ENCODE results near the gene NXNL1. TPM values are rescaled to one million over a fixed set of nuclear protein-coding genes. Genes with fewer than 3 reads are reported as not detected.
"Not testable (repeated sequence)": the region's sequence is repeated elsewhere in the genome, so short reads cannot be mapped to it uniquely, and the experiment has no call there.

NXNL1 gene
- total RNA-seq, 2 experiments from 2014 or later: not detected

DNA sequence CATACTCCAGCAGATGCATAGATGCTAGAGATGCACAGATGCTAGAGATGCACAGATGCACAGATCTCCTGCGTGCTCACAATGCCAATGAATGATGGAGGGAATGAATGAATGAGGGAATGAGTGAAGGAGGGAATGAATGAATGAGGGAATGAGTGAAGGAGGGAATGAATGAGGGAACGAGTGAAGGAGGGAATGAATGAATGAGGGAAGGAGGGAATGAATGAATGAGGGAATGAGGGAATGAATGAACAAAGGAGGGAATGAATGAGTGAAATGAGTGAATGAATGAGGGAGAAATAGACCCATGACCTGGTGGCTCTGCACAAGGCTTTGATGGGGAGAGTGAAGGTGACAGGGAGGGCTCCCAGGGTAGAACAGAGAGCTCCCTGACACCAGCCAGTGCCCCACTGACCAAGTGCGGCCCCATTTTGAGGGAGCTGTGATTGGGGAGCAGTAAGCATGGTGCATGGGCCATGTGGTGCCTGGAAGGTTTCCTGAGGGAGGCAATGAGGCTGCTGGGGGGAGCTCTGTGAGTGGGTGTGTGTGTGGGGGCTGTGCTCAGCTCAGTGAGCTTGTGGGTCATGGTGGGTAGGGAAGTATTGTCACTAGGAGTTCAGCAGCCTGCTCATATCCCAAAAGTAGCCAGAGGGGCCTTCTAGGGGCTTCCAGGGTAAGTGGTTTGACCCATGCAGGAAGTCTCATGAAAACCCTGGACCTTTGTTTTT, 22.3 kb upstream of the NXNL1 start:
- Mint-ChIP-seq H3K4me1 (ENCODE audit: low read depth) (peaks cover 4% of the 10 kb centered on the region), H3K9me3 (no peaks in the 10 kb centered on the region), H3K36me3 (ENCODE audit: low read depth) (no peaks in the 10 kb centered on the region), H3K27ac (no peak overlapping the region), H3K4me3 (no peak overlapping the region), H3K27me3 (ENCODE audit: low read depth) (no peaks in the 10 kb centered on the region)
- intact Hi-C loops (cut with micrococcal nuclease): no loop called here
- no peak for DNase-seq
- CTCF ChIA-PET: no interaction called here

DNA sequence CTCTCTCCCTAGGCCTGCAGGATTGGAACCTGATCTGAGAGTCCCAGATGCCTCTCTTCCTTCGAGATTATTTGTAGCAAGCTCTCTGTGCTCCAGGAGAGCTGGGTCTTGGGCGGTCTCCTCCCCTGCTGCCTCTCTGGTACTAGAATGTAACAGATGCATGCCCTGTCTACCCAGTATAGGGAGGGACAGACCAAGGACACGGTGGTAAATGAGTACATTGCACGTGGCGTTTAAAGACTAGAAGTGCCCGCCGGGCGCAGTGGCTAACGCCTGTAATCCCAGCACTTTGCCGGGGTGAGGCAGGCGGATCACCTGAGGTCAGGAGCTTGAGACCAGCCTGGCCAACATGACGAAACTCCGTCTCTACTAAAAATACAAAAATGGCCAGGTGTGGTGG, 21.3 kb upstream of the NXNL1 start:
- intact Hi-C loops (cut with micrococcal nuclease): no loop called here
- H3K27me3 Mint-ChIP-seq (ENCODE audit: low read depth): no peaks in the 10 kb centered on the region
- no peaks in the 10 kb centered on the region for H3K9me3 Mint-ChIP-seq
- H3K27ac Mint-ChIP-seq: no peak overlapping the region
- H3K4me1 Mint-ChIP-seq (ENCODE audit: low read depth): no peaks in the 10 kb centered on the region
- CTCF ChIA-PET: no interaction called here
- H3K36me3 Mint-ChIP-seq (ENCODE audit: low read depth): no peaks in the 10 kb centered on the region
- H3K4me3 Mint-ChIP-seq: no peak overlapping the region
- DNase-seq: no peak

DNA sequence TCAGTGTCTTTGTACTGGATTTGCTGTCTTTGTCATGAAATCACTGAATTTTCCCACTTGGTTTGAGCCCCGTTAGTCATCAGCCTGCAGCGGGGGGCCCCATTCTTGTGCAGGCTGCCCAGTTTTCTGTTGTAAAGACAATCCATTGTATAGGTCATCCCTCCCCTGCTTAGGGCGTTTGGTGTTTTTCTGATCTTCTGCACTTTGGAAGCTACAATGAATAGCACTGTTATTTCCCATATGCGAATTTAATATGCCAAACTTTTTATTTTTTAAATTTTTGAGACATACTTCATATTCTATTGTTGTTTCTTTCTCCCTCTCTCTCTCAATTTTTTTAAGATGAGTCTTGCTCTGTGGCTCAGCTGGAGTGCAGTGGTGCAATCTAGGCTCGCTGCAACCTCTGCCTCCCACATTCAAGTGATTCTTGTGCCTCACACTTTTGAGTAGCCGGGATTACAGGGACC, 18.6 kb upstream of the NXNL1 start:
- CTCF ChIA-PET: interaction anchor here (0.6 to 3.1 kb wide), 3 partner anchors 15 to 509 kb away, joined by 3 to 13 read pairs (median 5); no protein-coding TSS in a partner anchor
- Mint-ChIP-seq H3K27me3 (ENCODE audit: low read depth) (no peaks in the 10 kb centered on the region), H3K4me1 (ENCODE audit: low read depth) (no peaks in the 10 kb centered on the region), H3K27ac (no peak overlapping the region), H3K9me3 (no peaks in the 10 kb centered on the region), H3K36me3 (ENCODE audit: low read depth) (no peaks in the 10 kb centered on the region), H3K4me3 (no peak overlapping the region)
- DNase-seq: no peak
- intact Hi-C loops (cut with micrococcal nuclease): no loop called here

DNA sequence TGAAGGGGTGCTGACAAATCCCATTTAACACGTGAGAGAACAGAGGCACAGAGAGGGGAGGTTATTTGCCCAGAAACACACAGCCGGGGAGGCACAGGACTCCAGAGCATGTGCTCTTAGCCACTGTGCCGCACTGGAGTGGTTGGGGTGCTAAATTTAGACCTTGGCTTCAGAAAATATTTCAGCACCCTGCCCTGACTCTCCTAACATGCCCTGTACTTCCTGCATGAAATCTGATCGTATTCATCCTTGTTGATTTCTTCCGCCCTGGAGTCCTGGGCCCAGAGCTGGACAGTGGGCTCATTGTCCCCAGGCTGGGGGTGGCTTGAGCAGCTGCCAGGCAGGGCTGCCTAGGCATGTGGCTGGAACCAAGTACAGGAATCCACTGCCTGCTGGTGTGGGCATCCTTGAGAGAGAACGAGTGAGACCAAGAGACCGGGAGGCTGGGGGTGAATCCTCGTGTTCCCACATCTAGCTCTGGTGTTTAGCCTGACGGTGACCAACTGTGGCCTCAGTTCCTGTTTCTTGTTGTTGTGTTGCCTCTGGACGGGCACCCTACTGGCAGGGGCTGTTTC, 14.9 kb upstream of the NXNL1 start:
- CTCF ChIA-PET: interaction anchor here (1.1 kb wide), 1 partner anchor 147 kb away, joined by 3 read pairs; no protein-coding TSS in a partner anchor
- no peaks in the 10 kb centered on the region for H3K36me3 Mint-ChIP-seq (ENCODE audit: low read depth)
- no peaks in the 10 kb centered on the region for H3K27me3 Mint-ChIP-seq (ENCODE audit: low read depth)
- H3K27ac Mint-ChIP-seq: no peak overlapping the region
- H3K4me1 Mint-ChIP-seq (ENCODE audit: low read depth): peaks cover 12% of the 10 kb centered on the region
- no peaks in the 10 kb centered on the region for H3K9me3 Mint-ChIP-seq
- intact Hi-C loops (cut with micrococcal nuclease): no loop called here
- DNase-seq: no peak
- H3K4me3 Mint-ChIP-seq: no peak overlapping the region

DNA sequence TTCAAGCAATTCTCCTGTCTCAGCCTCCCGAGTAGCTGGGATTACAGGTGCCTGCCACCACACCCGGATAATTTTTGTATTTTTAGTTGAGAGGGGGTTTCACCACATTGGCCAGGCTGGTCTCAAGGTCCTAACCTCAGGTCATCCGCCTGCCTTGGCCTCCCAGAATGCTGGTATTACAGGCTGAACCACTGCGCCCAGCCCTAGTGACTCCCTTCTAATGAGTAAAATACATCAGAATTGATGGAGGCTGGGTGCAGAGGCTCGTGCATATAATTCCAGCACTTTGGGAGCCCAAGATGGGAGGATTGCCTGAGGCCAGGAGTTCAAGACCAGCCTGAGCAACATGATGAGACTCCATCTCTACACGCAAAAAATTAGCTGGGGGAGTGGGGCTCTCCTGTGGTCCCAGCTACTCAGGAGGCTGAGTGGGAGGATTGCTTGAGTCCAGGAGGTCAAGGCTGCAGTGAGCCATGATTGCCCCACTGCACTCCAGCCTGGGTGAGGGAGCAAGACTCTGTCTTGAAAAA, 14.3 kb upstream of the NXNL1 start:
- H3K36me3 Mint-ChIP-seq (ENCODE audit: low read depth); intact Hi-C loops (cut with micrococcal nuclease); H3K4me3 Mint-ChIP-seq; DNase-seq; H3K27ac Mint-ChIP-seq; H3K9me3 Mint-ChIP-seq; H3K27me3 Mint-ChIP-seq (ENCODE audit: low read depth): not testable (repeated sequence)
- CTCF ChIA-PET: interaction anchor here (1.1 to 1.3 kb wide), 2 partner anchors 21 to 147 kb away, joined by 3 to 8 read pairs; no protein-coding TSS in a partner anchor
- H3K4me1 Mint-ChIP-seq (ENCODE audit: low read depth): peaks cover 12% of the 10 kb centered on the region

DNA sequence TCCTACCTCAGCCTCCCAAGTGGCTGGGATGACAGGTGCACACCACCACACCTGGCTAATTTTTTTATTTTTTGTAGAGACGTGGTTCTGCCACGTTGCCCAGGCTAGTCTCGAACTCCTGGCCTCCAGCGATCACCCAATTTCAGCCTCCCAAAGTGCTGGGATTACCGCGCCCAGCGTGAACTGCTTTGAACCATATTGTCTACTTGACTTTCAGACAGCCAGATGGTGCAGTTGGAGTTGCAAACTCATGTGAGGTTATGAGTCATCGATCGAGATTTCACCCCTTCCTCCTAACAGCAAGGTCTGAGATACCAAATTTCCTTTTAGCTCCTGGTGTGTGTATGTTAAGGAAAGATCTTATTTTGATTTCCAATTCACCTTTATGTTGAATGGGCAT, 12.3 kb upstream of the NXNL1 start:
- H3K27ac Mint-ChIP-seq: no peak overlapping the region
- DNase-seq: peak; percentile 59
- H3K36me3 Mint-ChIP-seq (ENCODE audit: low read depth): no peaks in the 10 kb centered on the region
- peak overlapping the region; percentile 21 for H3K4me3 Mint-ChIP-seq
- intact Hi-C loops (cut with micrococcal nuclease): loop anchor here (1.0 to 5.0 kb wide), 3 partner anchors 101 to 459 kb away; partner anchors contain the start of genes CCDC124 and RPL18A
- peaks cover 21% of the 10 kb centered on the region for H3K4me1 Mint-ChIP-seq (ENCODE audit: low read depth)
- no peaks in the 10 kb centered on the region for H3K27me3 Mint-ChIP-seq (ENCODE audit: low read depth)
- CTCF ChIA-PET: interaction anchor here (0.8 to 0.9 kb wide), 3 partner anchors 15 to 103 kb away, joined by 3 to 4 read pairs (median 3); no protein-coding TSS in a partner anchor
- no peaks in the 10 kb centered on the region for H3K9me3 Mint-ChIP-seq

DNA sequence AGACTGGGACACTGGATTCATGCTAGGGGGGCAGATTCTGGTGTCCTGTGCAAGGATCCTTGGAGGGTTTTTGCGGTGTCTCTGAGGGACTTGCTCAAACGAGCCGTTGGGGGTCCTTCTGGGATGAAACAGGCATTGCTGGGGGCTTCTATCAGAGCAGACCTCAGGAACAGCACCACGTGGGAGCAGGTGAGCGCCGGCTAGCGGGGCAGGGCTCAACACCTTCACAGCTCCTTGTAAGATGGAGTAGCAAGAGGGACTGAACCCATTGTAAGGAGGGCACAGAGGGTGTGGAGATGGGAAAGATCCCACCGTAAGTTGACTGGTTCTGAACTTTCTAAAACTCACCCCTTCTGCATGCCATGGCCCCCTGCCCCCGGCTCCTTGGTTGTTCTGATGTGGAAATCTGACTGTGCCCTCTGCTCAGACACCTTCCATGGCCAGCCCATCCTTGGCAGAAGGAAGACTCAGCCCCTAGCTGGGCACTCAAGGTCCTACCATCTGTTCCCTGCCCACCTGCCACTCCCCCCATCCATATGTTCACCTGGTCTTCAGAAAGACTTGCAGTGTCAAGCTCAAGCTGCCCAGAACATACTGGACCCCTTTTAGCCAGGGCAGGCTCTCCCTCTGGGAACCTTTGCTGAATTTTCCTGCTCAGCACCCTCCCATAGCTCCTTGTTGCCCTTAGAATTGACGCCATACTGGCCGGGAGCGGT, 10.8 kb upstream of the NXNL1 start:
- peak overlapping the region; percentile 84 for H3K4me3 Mint-ChIP-seq
- H3K27me3 Mint-ChIP-seq (ENCODE audit: low read depth): no peaks in the 10 kb centered on the region
- H3K9me3 Mint-ChIP-seq: no peaks in the 10 kb centered on the region
- H3K27ac Mint-ChIP-seq: no peak overlapping the region
- intact Hi-C loops (cut with micrococcal nuclease): loop anchor here (5.0 kb wide), 2 partner anchors 386 to 461 kb away; partner anchors contain the start of genes CCDC124 and RPL18A
- DNase-seq: no peak
- CTCF ChIA-PET: interaction anchor here (0.5 to 2.1 kb wide), 3 partner anchors 25 to 211 kb away, joined by 4 to 14 read pairs (median 5); no protein-coding TSS in a partner anchor
- no peaks in the 10 kb centered on the region for H3K36me3 Mint-ChIP-seq (ENCODE audit: low read depth)
- peaks cover 21% of the 10 kb centered on the region for H3K4me1 Mint-ChIP-seq (ENCODE audit: low read depth)

DNA sequence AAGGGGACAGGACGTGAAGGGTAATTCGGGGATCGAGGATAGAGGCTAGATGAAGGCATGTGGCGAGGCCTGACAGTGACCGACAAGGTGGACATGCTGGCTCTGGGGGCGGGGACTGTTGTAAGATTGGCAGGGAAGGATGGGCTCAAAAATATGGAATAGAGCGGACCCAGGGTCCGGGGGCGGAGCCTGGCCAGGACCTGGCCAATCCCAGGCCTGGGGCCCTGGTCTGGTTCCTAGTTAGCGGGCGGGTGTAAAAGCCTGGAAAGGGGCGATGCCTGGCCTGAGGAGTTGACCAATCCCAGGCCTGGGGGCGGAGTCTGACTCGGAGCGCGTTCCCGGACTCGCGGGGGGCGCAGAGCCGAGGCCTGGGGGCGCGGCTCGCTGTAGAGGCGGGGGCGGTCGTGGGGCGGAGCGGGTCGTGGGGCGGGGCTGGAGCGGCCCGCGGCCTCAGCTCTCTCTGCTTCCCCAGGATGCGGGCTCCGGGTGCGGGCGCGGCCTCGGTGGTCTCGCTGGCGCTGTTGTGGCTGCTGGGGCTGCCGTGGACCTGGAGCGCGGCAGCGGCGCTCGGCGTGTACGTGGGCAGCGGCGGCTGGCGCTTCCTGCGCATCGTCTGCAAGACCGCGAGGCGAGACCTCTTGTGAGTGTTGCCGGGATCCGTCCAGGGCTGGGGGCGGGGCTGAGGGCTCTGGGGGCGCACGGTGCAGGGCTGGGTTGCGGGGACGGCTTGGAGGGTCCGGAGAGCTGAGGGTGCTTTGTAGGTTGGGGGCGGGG, 9.5 kb upstream of the NXNL1 start, which contains the start of gene SLC27A1:
Gene SLC27A1 (plus strand): TSS at position 457 of the 774 bp plus-strand sequence. CDS start 17 bp downstream, at position 474.
- peak; percentile 90 for DNase-seq
- Mint-ChIP-seq H3K27me3 (ENCODE audit: low read depth) (no peaks in the 10 kb centered on the region), H3K4me3 (peak within 1 kb of the TSS; percentile 84), H3K27ac (peak within 1 kb of the TSS; percentile 10), H3K4me1 (ENCODE audit: low read depth) (peaks cover 26% of the 10 kb centered on the region), H3K36me3 (ENCODE audit: low read depth) (no peaks in the 10 kb centered on the region), H3K9me3 (no peaks in the 10 kb centered on the region)
- intact Hi-C loops (cut with micrococcal nuclease): loop anchor here (1.0 to 5.0 kb wide), 4 partner anchors 85 to 462 kb away; partner anchors contain the start of genes CCDC124, COLGALT1, DDA1 and RPL18A
- CTCF ChIA-PET: interaction anchor here (0.5 to 2.1 kb wide), 3 partner anchors 23 to 210 kb away, joined by 4 to 14 read pairs (median 4); no protein-coding TSS in a partner anchor

DNA sequence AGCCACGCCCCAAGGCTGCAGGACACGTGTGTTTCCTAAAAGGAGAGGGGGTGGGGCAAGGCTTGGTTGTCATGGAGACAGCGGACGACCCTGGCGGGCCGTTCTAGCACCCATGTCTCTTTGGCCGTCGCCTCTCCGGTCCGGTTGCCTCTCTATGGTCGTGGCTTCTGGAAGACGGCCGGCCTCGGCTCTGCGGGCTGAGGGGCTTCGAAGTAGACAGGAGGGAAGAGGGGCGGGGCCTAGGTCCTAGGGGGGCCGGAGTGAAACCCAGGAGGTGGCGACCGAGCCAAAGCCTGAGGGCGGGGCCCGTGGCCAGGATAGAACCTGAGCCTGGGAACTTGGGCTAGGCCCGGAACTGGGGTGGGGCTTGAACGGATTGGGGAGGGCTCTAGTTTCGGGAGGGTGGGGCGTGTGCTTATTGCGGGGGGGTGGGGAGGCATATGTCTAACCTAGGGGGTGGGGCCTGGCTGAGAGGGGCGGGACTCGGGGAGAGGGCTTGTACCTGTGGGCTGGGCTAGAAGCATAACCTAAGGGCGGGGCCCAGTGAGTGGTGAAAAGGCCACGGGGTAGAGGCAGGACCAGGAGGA, 8.8 kb upstream of the NXNL1 start:
- Mint-ChIP-seq H3K4me3 (peak overlapping the region; percentile 84), H3K36me3 (ENCODE audit: low read depth) (no peaks in the 10 kb centered on the region), H3K4me1 (ENCODE audit: low read depth) (peaks cover 26% of the 10 kb centered on the region), H3K27me3 (ENCODE audit: low read depth) (no peaks in the 10 kb centered on the region), H3K27ac (peak overlapping the region; percentile 10), H3K9me3 (no peaks in the 10 kb centered on the region)
- DNase-seq: peak; percentile 92
- intact Hi-C loops (cut with micrococcal nuclease): loop anchor here (1.0 to 5.0 kb wide), 6 partner anchors 19 to 463 kb away; partner anchors contain the start of genes CCDC124, COLGALT1, DDA1 and PGLS
- CTCF ChIA-PET: interaction anchor here (0.5 to 0.8 kb wide), 2 partner anchors 28 to 87 kb away, joined by 4 to 6 read pairs; no protein-coding TSS in a partner anchor

DNA sequence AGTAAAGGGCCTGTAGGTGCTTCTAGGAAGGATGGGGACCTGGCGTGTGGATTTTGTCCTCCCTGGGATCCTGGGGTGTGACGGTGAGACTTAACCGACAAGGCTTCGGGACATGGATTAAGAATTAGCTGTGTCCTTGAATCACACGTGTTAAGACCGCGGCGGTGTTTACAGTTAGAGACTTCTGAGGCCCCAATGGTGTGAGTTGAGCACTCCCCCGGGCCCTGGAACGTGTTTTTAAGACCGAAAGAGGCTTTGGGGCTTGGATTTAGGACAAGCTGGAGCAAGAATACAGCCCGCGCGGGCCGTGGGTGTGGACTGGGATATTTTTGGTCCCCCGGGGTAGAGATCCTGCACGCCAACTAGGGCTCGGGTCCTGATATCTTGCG, 8.4 kb upstream of the NXNL1 start:
- intact Hi-C loops (cut with micrococcal nuclease): loop anchor here (1.0 kb wide), 2 partner anchors 19 to 42 kb away; partner anchors contain the start of gene PGLS
- Mint-ChIP-seq H3K4me1 (ENCODE audit: low read depth) (peaks cover 26% of the 10 kb centered on the region), H3K4me3 (peak overlapping the region; percentile 84), H3K27me3 (ENCODE audit: low read depth) (no peaks in the 10 kb centered on the region), H3K27ac (no peak overlapping the region), H3K36me3 (ENCODE audit: low read depth) (no peaks in the 10 kb centered on the region), H3K9me3 (no peaks in the 10 kb centered on the region)
- DNase-seq: no peak
- CTCF ChIA-PET: interaction anchor here (0.5 to 0.8 kb wide), 2 partner anchors 27 to 86 kb away, joined by 4 to 6 read pairs; no protein-coding TSS in a partner anchor

Measured in activated naive CD4-positive, alpha-beta T cell treated with anti-CD3 and anti-CD28 coated beads for 36 hours (primary cell).